Panc1 (cell line): Measurements from ENCODE around the gene AP3S2. TPM values are rescaled to one million over a fixed set of nuclear protein-coding genes. Genes with fewer than 3 reads are reported as not detected.

Experiments
- ATAC-seq: fragments of 200-7000 bp; cut with Tn5 transposase; 2 replicates; pipeline ENCODE4 v1.9.1; 2020; ENCODE audit warnings: mild to moderate bottlenecking, moderate library complexity
- BruUV-seq: library from RNA; stranded (reverse); fragments of 400-500 nt; replicated peaks from 2 replicates; lab custom pipeline; 2021; lab: Mats Ljungman, UMichigan
- CTCF ChIA-PET: fragments of 300-600 bp; sonication (Branson Sonifier 250); formaldehyde crosslinking; loops from one replicate; lab custom pipeline; 2022; ENCODE audit warnings: antibody characterized with exemption; lab: Charles Lee
- POLR2A ChIA-PET: fragments of 300-600 bp; sonication (Branson Sonifier 250); formaldehyde crosslinking; loops from one replicate; lab custom pipeline; 2022; ENCODE audit warnings: antibody characterized with exemption; lab: Charles Lee
- DNase-seq: peaks from one replicate; pipeline ENCODE4 v3.0.0-alpha.2; 2010; ENCODE audit warnings: low read depth, low spot score
- H3K27ac ChIP-seq: 2 replicates; pipeline ENCODE4 v1.5.1; 2011; ENCODE audit warnings: mild to moderate bottlenecking, low read length, inconsistent platforms
- H3K27me3 ChIP-seq: fragments of 200-500 bp; sonication (Bioruptor generic); 2 replicates; pipeline ENCODE4 v1.6.0; 2014; ENCODE audit warnings: low read length, inconsistent platforms; ENCODE audit not compliant: control insufficient read depth, insufficient read depth
- H3K36me3 ChIP-seq: fragments of 200-500 bp; sonication (Bioruptor generic); 2 replicates; pipeline ENCODE4 v1.5.1; 2014; ENCODE audit warnings: inconsistent platforms, mild to moderate bottlenecking, low read length, moderate library complexity; ENCODE audit not compliant: control insufficient read depth, insufficient read depth
- H3K4me1 ChIP-seq: 2 replicates; pipeline ENCODE4 v1.5.1; 2011; ENCODE audit warnings: inconsistent platforms, mild to moderate bottlenecking, low read length, moderate library complexity; ENCODE audit not compliant: control insufficient read depth, insufficient read depth
- H3K4me3 ChIP-seq, 2 experiments: 2 replicates each; pipeline ENCODE4 v1.5.1; 2011 to 2012; ENCODE audit warnings: low read depth in 2 of 2, low read length in 2 of 2, mild to moderate bottlenecking in 2 of 2, inconsistent platforms in 1 of 2, moderate library complexity in 1 of 2
- H3K9me3 ChIP-seq: fragments of 200-500 bp; sonication (Bioruptor generic); 2 replicates; pipeline ENCODE4 v1.5.1; 2014; ENCODE audit warnings: low read depth, mild to moderate bottlenecking, inconsistent platforms, low read length, moderate library complexity; ENCODE audit not compliant: control insufficient read depth, insufficient read depth
- POLR2AphosphoS5 ChIP-seq: IDR thresholded peaks from 2 replicates; pipeline ENCODE4 v1.6.1; 2012; ENCODE audit warnings: mild to moderate bottlenecking, low read depth, low read length, moderate library complexity
- SIN3A ChIP-seq: IDR thresholded peaks from 2 replicates; pipeline ENCODE4 v1.6.1; 2012; ENCODE audit warnings: low read depth, mild to moderate bottlenecking, low read length, moderate library complexity, borderline replicate concordance; ENCODE audit not compliant: insufficient read depth
- TCF7L2 ChIP-seq: IDR thresholded peaks from 2 replicates; pipeline ENCODE4 v1.6.1; 2011; ENCODE audit warnings: mild to moderate bottlenecking, low read depth, low read length, inconsistent platforms
- in situ Hi-C: cut with HindIII; loops from 2 replicates; pipeline ENCODE4 v1.10.0; 2016; ENCODE audit warnings: low sequenced_read_pairs, low pct_unique_long_range_greater_than_20kb
- intact Hi-C: fragments of 100-400 bp; cut with micrococcal nuclease; formaldehyde crosslinking; loops from one replicate; pipeline ENCODE4 v1.10.0; 2022; ENCODE audit not compliant: unreplicated experiment
- total RNA-seq: library from RNA; stranded (reverse); gene quantifications from one replicate; pipeline ENCODE4 v1.2.1, GENCODE V29; 2021; ENCODE audit not compliant: unreplicated experiment
- TF ChIP-seq, protein P1 (sequence below), 2 experiments: IDR thresholded peaks; 2 replicates each; pipeline ENCODE4 v1.6.1; 2011 to 2012; ENCODE audit warnings: low read depth in 2 of 2, control low read depth in 1 of 2, low read length in 1 of 2, mild to moderate bottlenecking in 1 of 2, moderate library complexity in 1 of 2; ENCODE audit not compliant: insufficient read depth in 1 of 2
- TF ChIP-seq, protein P2 (sequence below): fragments of 450-650 bp; IDR thresholded peaks from 2 replicates; pipeline ENCODE4 v1.5.1; 2017; ENCODE audit warnings: mild to moderate bottlenecking

AP3S2 gene
- total RNA-seq, 1 experiment from 2014 or later, result 24.6 TPM

DNA sequence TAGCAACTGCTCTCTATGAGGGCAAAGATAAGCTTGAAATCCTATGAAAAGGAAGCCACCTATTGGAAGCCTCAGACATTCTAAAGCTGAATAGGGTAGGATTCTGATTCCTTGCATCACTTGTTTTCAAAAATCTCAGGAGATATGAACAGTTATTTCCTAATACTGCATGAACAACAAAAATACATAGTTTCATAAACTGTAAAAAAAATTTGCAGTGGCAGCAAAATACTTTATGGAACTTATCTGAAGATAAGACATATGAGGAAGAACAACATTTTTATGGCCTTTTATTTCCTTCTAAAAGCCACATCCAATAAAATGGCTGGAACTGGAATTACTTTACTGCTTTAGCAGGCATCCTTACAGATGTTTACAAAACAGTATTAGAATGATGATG lies 29.9 kb downstream of the AP3S2 start:
- BruUV-seq, result no TSS peak
- ChIA-PET CTCF (no interaction called here), POLR2A (interaction anchor here (0.6 kb wide), 2 partner anchors 19 to 54 kb away, joined by 3 to 9 read pairs; no protein-coding TSS in a partner anchor)
- in situ Hi-C loops (no loop called here), intact Hi-C loops (no loop called here)
- Histone ChIP-seq H3K9me3 (no peaks in the 10 kb centered on the region), H3K27me3 (no peaks in the 10 kb centered on the region), H3K4me1 (no peaks in the 10 kb centered on the region; the same call in 1 of the 2 replicates), H3K27ac (no peak overlapping the region), H3K4me3 (no peak overlapping the region), H3K36me3 (peaks cover 3% of the 10 kb centered on the region)
- no peak for TF ChIP-seq SIN3A
- TF ChIP-seq, protein P1, sequence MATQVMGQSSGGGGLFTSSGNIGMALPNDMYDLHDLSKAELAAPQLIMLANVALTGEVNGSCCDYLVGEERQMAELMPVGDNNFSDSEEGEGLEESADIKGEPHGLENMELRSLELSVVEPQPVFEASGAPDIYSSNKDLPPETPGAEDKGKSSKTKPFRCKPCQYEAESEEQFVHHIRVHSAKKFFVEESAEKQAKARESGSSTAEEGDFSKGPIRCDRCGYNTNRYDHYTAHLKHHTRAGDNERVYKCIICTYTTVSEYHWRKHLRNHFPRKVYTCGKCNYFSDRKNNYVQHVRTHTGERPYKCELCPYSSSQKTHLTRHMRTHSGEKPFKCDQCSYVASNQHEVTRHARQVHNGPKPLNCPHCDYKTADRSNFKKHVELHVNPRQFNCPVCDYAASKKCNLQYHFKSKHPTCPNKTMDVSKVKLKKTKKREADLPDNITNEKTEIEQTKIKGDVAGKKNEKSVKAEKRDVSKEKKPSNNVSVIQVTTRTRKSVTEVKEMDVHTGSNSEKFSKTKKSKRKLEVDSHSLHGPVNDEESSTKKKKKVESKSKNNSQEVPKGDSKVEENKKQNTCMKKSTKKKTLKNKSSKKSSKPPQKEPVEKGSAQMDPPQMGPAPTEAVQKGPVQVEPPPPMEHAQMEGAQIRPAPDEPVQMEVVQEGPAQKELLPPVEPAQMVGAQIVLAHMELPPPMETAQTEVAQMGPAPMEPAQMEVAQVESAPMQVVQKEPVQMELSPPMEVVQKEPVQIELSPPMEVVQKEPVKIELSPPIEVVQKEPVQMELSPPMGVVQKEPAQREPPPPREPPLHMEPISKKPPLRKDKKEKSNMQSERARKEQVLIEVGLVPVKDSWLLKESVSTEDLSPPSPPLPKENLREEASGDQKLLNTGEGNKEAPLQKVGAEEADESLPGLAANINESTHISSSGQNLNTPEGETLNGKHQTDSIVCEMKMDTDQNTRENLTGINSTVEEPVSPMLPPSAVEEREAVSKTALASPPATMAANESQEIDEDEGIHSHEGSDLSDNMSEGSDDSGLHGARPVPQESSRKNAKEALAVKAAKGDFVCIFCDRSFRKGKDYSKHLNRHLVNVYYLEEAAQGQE (IDR thresholded peaks at IDR 0.05; ENCODE audit: insufficient read depth in 1 of 2, low read depth in 2 of 2, low read length in 1 of 2), result no peak
- TF ChIP-seq, protein P2, sequence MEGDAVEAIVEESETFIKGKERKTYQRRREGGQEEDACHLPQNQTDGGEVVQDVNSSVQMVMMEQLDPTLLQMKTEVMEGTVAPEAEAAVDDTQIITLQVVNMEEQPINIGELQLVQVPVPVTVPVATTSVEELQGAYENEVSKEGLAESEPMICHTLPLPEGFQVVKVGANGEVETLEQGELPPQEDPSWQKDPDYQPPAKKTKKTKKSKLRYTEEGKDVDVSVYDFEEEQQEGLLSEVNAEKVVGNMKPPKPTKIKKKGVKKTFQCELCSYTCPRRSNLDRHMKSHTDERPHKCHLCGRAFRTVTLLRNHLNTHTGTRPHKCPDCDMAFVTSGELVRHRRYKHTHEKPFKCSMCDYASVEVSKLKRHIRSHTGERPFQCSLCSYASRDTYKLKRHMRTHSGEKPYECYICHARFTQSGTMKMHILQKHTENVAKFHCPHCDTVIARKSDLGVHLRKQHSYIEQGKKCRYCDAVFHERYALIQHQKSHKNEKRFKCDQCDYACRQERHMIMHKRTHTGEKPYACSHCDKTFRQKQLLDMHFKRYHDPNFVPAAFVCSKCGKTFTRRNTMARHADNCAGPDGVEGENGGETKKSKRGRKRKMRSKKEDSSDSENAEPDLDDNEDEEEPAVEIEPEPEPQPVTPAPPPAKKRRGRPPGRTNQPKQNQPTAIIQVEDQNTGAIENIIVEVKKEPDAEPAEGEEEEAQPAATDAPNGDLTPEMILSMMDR, result no peak; the same call in 1 of the 2 replicates
- DNase-seq (no peak), ATAC-seq (no peak)

DNA sequence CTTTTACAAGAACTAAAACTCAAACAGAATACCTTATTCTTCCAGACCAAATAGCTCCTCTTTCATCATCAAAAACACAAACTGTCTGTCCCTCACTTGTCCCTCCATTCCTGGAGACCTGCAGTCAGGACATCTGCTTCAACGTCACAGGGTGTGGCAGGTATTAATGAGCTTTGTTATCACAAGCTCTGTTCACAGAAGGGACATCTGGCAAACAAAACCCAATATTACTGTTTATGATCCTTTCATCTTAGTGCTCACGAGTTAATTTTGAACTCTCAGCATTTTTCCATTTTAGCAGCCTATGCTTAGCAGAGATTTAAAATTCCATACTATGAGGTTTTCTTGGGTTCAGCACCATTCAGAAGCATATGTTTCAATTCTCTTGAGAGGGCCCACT lies 32.9 kb downstream of the AP3S2 start:
- Histone ChIP-seq H3K27ac (no peak overlapping the region), H3K9me3 (no peaks in the 10 kb centered on the region), H3K36me3 (peaks cover 3% of the 10 kb centered on the region), H3K4me1 (no peaks in the 10 kb centered on the region; the same call in 1 of the 2 replicates), H3K27me3 (no peaks in the 10 kb centered on the region), H3K4me3 (no peak overlapping the region)
- TF ChIP-seq SIN3A (no peak), POLR2AphosphoS5 (no peak), TCF7L2 (no peak)
- TF ChIP-seq, protein P1 (IDR thresholded peaks at IDR 0.05; ENCODE audit: insufficient read depth in 1 of 2, low read depth in 2 of 2, low read length in 1 of 2), result no peak
- TF ChIP-seq, protein P2, result no peak
- intact Hi-C loops (no loop called here), in situ Hi-C loops (no loop called here)
- BruUV-seq, result no TSS peak
- no peak for DNase-seq
- ChIA-PET CTCF (no interaction called here), POLR2A (no interaction called here)
- ATAC-seq, result no peak
